DMS 273 treated with DMSO at 0.1 percent for 48 hours (cell line): ENCODE measurements around the gene ALKBH7.
"Not testable (repeated sequence)": the region's sequence is repeated elsewhere in the genome, so short reads cannot be mapped to it uniquely, and the experiment has no call there.

Source experiments
- DNase-seq: peaks from one replicate; lab custom pipeline; 2025; lab: John Stamatoyannopoulos, UW

ALKBH7 gene, protein sequence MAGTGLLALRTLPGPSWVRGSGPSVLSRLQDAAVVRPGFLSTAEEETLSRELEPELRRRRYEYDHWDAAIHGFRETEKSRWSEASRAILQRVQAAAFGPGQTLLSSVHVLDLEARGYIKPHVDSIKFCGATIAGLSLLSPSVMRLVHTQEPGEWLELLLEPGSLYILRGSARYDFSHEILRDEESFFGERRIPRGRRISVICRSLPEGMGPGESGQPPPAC

DNA sequence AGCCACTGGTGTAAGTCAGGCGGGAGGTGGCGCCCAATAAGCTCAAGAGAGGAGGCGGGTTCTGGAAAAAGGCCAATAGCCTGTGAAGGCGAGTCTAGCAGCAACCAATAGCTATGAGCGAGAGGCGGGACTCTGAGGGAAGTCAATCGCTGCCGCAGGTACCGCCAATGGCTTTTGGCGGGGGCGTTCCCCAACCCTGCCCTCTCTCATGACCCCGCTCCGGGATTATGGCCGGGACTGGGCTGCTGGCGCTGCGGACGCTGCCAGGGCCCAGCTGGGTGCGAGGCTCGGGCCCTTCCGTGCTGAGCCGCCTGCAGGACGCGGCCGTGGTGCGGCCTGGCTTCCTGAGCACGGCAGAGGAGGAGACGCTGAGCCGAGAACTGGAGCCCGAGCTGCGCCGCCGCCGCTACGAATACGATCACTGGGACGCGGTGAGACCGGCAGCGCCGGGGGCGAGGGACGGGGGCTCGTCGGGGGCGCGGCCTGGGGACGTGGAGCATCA lies at the start of gene ALKBH7:
Gene ALKBH7, plus strand, starts transcription at position 201 of the 502 bp plus-strand sequence. Its CDS starts 27 bp downstream, at position 228.
- peak; percentile 99 for DNase-seq

DNA sequence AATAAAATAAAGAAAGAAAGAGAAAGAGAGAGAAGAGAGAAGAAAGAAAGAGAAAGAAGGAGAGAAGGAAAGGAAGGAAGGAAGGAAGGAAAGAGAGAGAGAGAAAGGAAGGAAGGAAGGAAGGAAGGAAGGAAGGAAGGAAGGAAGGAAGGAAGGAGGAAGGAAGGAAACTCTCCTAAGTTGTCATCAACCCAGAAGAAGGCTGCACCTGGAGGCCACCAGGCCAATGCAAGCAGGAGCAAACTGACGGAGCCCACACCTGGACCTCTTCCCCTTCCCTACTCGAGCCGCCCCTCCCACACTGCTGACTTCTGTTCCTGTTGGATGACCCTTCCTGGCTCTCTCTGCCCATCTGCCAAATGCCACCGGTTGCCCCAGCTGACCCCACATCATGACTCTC lies 47.8 kb upstream of the ALKBH7 start:
- no peak for DNase-seq

DNA sequence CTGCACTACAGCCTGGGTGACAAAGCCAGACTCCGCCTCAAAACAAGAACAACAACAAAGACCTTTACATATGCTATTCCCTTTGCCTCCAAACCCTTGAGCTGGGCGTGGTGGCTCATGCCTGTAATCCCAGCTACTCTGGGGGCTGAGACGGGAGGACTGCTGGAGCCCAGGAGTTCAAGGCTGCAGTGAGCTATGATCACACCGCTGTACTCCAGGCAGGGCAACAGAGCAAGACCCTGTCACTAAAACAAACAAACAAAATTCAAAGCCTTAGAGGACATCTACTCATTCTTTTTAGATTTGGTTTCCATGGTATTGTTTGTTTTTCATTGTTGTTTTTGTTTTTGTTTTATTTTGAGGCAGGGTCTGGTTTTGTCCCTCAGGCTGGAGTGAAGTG lies 47.0 kb upstream of the ALKBH7 start:
- DNase-seq = no peak

DNA sequence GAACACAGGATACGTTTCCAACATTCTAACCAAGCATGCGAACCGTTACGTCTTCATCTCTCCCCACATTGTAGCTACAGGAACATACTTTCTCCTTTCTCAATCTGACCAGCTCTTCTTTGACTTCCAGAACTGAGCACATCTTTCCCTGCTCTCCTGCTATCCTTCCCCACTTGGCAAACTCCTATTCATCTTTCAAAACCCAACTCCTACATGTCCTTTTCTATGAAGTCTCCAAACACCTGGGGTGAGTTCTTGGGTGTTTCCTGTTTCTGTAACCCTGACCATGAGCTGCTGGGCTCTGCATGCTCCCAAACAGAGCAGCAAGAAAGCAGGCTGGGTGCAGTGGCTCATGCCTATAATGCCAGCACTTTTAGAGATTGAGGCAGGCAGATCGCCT lies 45.8 kb upstream of the ALKBH7 start:
- no peak for DNase-seq

DNA sequence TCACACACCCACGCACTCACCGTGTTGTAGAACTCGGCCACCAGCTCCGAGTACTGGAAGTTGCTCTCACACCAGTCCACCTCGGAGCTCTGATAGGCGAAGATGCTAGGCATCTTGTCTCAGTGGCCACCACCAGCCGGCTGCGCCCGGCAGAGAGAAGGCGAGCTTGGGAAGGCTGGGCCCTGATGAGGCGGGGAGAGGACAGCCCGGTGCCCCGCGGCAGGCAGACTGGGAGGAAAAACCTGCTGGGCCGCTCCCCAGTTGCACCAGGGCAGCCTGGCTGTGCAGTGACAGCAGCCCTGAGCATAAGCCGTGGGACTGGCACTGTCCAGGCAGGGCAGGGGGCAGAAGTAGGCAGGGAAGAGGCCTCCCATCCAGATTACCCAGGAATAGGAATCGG lies 39.2 kb upstream of the ALKBH7 start, which contains the start of gene ACER1:
Gene ACER1, minus strand, starts transcription at position 174 of the 400 bp plus-strand sequence. Its CDS starts 61 bp downstream, at position 113.
- DNase-seq = no peak

DNA sequence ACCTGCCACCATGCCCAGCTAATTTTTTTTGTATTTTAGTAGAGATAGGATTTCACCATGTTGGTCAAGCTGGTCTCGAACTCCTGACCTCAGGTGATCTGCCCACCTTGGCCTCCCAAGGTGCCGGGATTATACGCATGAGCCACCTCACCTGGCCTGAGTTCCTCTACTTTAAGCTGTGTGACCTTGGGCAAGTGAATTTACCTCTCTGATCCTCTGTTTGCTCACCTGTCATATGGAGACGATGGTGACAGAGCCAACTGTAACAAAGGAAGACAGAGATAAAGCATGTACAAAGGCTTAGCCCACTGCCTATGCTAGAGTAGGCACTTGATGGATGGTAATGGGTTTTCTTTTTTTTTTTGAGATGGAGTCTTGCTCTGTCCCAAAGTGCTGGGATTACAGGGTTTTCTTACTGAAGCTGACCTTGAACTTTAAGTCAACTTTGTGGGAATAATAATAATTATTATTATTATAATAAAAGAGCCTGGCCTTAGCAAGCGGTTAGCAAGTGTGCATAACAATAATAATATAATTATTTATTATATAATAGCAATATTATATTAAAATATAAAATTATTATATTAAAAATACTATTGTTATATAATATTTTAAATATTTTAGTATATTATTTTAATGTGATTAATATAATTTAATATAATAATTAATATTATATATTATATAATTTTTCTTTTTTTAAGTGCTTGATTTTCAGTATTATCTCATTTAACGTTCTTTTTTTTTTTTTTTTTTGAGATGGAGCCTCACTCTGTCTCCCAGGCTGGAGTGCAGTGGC lies 37.9 kb upstream of the ALKBH7 start:
- no peak for DNase-seq

DNA sequence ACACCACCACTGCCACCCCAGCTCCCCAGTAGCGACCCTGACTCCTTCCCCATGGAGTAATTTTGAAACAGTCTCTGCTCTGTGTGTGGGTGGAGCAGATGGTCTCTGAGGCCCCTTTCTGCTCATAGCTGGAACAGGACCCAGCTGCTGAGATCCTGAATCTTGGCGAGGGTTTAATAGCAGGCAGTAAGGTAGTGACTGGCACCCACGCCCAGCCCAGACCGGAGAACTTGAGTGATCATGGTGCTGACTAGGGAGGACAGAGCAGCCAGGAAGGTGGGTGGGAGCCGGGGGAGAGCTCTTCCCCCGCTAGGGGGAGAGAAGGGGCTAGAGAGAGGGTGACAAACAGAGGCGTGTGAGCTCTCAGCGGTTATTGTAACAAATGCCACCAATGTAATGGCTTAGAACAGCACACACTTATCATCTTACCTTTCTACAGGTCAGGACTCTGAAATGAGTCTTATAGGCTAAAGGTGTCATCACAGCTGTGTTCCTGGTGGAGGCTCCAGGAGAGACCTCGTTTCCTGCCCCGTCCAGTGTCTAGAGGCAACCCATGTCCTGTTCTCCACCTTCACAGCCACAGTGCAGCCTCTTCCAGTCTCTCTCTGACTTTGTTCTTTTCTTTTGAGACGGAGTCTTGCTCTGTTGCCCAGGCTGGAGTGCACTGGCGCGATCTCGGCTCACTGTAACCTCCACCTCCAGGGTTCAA lies 31.9 kb upstream of the ALKBH7 start:
- DNase-seq = peak; percentile 44

DNA sequence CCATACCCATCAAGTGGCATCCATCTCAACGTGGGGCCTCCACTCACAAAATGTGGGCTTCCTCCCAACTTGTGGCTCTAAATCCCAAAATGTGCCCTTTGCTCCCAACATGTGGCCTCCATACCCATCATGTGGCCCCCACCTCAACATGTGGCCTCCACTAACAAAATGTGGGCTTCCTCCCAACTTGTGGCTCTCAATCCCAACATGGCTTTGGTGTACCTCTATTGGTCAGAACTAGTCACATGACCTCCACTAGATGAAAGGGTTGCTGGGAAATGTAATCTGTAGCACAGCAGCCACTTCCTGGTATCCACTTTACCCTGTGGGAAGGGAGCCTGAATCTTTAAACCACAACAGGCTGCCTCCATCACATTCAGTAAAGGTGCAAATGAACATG lies 29.1 kb upstream of the ALKBH7 start:
- DNase-seq = no peak

DNA sequence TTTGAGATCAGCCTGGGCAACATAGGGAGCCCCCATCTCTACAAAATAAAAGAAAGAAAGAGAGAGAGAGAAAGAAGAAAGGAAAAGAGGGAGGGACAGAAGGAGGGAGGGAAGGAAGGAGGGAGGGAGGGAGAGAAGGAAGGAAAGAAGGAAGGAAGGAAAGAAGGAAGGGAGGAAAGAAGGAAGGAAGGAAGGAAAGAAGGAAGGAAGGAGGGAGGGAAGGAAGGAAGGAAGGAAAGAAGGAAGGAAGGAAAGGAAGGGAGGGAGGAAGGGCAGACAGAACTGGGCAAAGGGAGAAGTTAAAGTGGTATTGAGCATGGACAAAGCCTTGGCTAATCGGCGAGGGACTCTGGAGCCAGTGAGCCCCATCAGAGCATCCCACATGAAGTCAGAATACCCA lies 23.3 kb upstream of the ALKBH7 start:
- not testable (repeated sequence) for DNase-seq

DNA sequence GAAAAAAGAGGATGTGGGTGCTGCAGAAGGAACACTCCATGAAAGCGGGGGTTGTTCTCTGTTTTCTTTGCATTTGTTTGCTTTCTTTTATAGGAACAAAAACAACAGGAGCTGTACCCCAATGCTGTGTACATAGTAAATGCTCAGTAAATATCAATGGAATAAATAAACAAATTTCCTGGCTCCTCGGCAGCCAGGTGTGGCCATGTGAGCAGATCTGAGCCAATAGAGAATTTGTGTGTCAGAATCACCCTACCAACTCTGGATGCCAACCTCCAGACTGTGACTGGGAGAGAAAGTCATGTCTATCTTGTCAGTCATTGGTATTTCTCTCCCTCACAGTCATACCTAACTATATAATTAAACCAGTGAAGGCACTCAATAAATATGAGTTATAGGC lies 21.9 kb upstream of the ALKBH7 start:
- DNase-seq = no peak

DNA sequence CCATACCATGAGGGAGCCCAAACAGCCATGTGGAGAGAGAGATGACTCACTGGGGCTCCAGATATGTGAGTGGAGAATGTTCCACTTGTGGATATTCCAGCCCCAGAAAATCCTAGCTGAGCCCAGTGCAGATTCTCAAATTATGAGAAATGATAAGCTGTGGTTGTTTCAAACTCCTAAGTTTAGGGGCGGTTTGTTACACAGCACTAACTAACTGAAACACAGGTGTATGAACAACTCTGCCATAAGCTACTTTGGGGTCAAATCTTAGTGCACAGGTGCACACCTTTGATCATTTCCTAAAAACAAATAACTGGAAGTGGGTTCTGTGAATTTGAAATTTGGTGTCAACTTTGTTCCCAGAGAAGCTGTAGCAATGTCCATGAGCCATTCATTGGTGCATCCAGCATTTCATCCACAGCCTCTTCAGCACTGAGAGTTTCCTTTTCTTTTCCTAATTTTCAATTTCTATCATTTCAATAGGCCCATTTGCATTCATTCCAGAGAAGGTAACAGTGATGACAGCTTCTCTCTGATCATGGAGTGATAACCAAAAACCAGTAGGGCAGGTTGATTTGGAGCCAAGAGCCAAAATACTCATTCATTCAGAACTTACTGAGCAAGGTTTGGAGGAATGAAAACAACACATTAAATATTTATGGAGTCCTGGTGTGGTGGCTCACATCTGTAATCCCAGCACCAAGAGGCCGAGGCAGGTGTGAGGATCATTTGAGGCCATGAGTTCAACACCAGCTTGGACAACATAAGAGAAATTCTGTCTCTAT lies 20.0 kb upstream of the ALKBH7 start:
- no peak for DNase-seq

DNA sequence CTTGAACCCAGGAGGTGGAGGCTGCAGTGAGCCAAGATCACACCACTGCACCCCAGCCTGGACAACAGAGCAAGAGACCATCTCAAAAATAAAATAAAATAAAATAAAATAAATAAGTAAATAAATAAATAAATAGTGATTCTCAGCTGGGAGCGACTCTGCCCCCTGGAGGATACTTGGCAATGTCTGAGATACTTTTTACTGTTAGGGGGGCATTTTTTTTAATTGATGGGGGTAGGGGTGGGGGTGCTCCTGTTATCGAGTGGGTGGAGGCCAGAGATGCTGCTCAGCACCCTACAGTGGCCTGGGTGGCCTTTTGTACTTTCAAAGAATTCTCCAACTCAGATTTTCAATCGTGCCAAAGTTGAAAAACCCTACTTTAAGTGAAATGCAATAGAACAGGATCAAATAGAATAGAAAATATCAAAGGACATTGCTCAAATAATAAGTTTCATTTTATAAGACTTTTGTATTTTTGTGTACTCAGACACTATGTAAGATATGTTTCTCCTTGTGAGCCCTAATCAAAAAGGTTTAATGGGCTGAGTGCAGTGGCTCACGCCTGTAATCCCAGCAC lies 18.4 kb upstream of the ALKBH7 start:
- DNase-seq = no peak

DNA sequence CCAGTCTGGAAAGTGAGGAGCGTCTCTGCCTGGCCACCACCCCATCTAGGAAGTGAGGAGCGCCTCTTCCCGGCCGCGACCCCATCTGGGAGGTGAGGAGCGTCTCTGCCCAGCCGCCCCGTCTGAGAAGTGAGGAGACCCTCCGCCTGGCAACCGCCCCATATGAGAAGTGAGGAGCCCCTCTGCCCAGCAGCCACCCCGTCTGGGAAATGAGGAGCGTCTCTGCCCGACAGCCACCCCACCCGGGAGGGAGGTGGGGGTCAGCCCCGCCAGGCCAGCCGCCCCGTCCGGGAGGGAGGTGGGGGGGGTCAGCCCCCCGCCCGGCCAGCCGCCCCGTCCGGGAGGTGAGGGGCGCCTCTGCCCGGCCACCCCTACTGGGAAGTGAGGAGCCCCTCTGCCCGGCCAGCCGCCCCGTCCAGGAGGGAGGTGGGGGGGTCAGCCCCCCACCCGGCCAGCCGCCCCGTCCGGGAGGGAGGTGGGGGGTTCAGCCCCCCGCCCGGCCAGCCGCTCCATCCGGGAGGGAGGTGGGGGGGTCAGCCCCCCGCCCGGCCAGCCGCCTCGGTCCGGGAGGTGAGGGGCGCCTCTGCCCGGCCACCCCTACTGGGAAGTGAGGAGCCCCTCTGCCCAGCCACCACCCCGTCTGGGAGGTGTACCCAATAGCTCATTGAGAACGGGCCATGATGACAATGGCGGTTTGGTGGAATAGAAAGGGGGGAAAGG lies 17.1 kb upstream of the ALKBH7 start:
- DNase-seq = not testable (repeated sequence)

DNA sequence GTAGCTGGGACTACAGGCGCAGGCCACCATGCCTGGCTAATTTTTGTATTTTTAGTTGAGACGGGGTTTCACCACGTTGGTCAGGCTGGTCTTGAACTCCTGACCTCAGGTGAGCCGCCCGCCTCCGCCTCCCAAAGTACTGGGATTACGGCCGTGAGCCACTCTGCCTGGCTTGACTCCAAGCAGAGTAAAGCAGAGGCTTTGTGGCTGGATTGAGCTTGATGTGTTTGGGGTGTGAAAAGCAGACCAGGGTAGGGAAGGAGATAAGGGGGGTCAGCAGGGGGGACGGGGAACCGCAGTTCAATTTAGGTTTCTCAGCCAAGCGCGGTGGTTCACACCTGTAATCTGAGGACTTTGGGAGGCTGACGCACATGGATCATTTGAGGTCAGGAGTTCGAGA lies 15.4 kb upstream of the ALKBH7 start:
- no peak for DNase-seq

DNA sequence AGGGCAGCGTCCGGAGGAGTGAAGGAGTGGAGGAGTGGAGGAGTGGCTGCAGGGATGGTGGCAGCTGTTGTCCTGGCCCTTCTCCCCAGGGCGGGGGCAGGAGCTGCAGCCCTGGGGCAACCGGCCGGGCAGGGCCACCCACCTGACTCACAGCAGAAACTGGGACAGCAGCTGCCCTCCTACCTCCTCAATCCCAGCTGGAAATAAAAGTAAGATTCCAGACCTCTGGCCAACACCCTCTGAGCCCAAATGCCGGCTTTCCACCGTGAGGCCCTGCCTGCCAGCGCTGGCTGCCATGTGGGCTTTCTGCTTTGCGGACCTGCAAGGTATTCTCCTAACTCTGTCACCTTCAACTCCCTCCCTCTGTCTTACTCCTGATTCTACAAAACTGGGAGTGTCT lies 14.6 kb upstream of the ALKBH7 start:
- no peak for DNase-seq

DNA sequence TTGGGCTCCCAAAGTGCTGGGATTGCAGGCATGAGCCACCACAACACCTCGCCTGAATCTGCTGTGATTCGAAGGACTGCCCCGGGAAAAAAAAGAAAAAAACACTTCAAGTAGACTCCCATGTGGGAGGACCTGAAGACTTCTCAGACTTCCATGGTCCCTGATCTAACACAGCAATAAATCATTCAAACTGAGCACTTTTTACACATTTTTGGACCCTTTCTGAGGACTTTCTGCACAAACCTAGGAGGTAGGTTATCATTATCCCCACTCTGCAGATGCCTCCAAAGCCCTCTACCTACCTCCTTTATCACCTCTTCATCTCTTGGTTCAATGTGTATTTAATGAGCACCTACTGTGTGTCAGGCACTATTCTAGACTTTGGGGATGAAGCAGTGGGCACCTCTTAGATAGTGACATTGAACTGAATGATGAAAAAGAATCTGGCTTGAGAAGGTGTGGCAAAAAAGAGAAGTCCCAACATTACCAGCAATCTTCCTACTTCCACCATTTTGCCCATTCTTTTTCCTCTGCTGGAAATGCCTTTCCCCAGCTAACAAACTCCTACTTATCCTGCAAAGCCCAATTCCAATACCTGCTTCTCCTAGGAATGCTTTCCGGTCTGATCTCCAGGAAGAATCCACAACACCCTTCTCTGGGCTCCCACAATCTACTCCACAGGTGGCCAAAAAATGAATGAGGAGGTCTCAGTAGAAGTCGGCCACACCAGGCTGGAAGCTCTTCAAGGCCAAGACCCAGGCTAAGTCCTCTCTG lies 12.8 kb upstream of the ALKBH7 start:
- no peak for DNase-seq

DNA sequence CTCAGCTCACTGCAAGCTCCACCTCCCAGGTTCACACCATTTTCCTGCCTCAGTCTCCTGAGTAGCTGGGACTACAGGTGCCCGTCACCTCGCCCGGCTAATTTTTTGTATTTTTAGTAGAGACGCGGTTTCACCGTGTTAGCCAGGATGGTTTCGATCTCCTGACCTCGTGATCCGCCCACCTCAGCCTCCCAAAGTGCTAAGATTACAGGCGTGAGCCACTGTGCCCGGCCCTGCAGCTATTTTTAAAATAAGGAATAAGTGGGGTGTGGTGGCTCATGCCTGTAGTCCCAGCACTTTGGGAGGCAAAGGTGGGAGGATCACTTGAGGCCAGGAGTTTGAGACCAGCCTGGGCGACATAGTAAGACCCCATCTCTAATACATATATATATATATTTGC lies 12.1 kb upstream of the ALKBH7 start:
- DNase-seq = not testable (repeated sequence)

DNA sequence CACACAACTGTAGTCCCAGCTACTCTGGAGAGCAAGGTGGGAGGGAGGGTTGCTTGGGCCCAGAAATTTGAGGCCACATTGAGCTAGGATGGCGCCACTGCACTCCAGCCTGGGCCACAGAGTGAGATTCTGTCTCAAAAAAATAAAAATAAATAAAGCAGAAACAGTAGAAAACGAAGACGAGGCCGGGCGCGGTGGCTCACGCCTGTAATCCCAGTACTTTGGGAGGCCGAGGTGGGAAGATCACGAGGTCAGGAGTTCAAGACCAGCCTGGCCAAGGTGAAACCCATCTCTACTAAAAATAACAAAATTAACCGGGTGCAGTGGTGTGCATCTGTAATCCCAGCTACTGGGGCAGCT lies 11.8 kb upstream of the ALKBH7 start:
- not testable (repeated sequence) for DNase-seq

DNA sequence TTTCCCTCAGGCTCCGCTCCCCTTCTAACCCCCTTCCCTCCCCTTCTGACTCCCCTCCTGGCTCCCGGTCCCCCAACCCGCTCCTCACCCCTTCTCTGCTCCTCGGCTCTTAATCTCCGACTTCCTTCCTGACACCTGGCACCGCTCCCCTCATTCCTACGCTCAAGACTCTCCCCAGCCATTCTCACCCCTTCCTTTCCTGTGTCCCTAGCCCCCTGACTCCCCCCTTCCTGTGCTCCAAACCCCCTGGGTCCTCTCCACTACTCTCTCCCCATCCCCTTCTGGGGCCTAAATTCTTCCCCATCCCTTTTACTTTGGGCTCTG lies 10.6 kb upstream of the ALKBH7 start:
- DNase-seq = no peak

DNA sequence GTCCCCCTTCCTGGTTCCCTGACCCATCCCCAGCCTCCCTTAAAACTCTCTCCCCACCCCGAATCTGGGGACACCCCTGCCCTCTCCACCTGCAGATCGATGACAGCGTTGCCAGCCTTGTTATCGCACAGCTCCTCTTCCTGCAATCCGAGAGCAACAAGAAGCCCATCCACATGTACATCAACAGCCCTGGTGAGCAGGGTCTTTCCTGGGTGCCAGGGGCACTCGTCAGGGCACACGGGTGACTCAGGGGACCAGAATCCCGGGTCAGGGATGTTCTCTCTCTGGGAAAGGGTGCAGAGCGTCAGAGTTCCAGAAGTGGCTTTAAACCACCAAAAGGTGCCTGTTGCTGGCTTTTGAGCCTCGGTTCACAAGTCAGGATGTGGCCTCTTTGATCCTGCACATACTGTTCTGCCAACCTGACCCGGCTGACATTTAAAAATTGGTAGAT lies 10.2 kb upstream of the ALKBH7 start:
- no peak for DNase-seq
